HepG2 (cell line): ENCODE data around the gene ATE1. TPM values are rescaled to one million over a fixed set of nuclear protein-coding genes. Genes with fewer than 3 reads are reported as not detected.

Experiments
- ARID4A ChIP-seq: sonication (generic); formaldehyde crosslinking; IDR thresholded peaks from 2 replicates; pipeline ENCODE4 v1.5.0; 2020; ENCODE audit warnings: mild to moderate bottlenecking, missing genetic modification reagents, borderline replicate concordance
- BCL6 ChIP-seq: IDR thresholded peaks from 2 replicates; pipeline ENCODE4 v1.6.1; 2016; ENCODE audit warnings: missing genetic modification reagents, missing compliant biosample characterization
- EHMT2 ChIP-seq: fragments of 200-600 bp; sonication (generic); IDR thresholded peaks from 2 replicates; pipeline ENCODE4 v1.7.0; 2017; ENCODE audit warnings: antibody characterized with exemption, low read depth, low read length, borderline replicate concordance
- GTF3A ChIP-seq: sonication (generic); formaldehyde crosslinking; conservative IDR thresholded peaks from 2 replicates; pipeline ENCODE4 v1.4.0; 2020; ENCODE audit warnings: mild to moderate bottlenecking, missing genetic modification reagents
- HDAC2 ChIP-seq: sonication (generic); formaldehyde crosslinking; IDR thresholded peaks from 2 replicates; pipeline ENCODE4 v1.4.0; 2020; ENCODE audit warnings: missing genetic modification reagents
- HNF4G ChIP-seq, 2 experiments: sonication (generic) in 1 of 2; formaldehyde crosslinking in 1 of 2; IDR thresholded peaks; 2 replicates each; pipeline versions ENCODE4 v1.4.0 to v1.6.1; 2011 to 2020; ENCODE audit warnings: borderline replicate concordance in 2 of 2, low read depth in 2 of 2, mild to moderate bottlenecking in 2 of 2, low read length in 1 of 2, missing genetic modification reagents in 1 of 2, moderate library complexity in 1 of 2
- MIER3 ChIP-seq: IDR thresholded peaks from 2 replicates; pipeline ENCODE4 v1.6.1; 2016; ENCODE audit warnings: missing compliant biosample characterization, borderline replicate concordance
- NCOR1 ChIP-seq: fragments of 200-600 bp; sonication (generic); IDR thresholded peaks from 2 replicates; pipeline ENCODE4 v1.7.0; 2017; ENCODE audit warnings: antibody characterized with exemption, low read length, borderline replicate concordance
- RXRA ChIP-seq: sonication (generic); formaldehyde crosslinking; IDR thresholded peaks from 2 replicates; pipeline ENCODE4 v1.5.1; 2020; ENCODE audit warnings: missing genetic modification reagents
- SALL1 ChIP-seq: sonication (generic); formaldehyde crosslinking; IDR thresholded peaks from 2 replicates; pipeline ENCODE4 v1.8.0; 2022; ENCODE audit warnings: mild to moderate bottlenecking, missing genetic modification reagents
- STAT6 ChIP-seq: sonication (generic); formaldehyde crosslinking; IDR thresholded peaks from 2 replicates; pipeline ENCODE4 v1.4.0; 2020; ENCODE audit warnings: missing genetic modification reagents, mild to moderate bottlenecking, borderline replicate concordance
- TEAD3 ChIP-seq: optimal IDR thresholded peaks from 2 replicates; pipeline ENCODE3; 2016; ENCODE audit warnings: borderline replicate concordance
- ZBTB7B ChIP-seq: sonication (generic); formaldehyde crosslinking; IDR thresholded peaks from 2 replicates; pipeline ENCODE4 v1.4.0; 2020; ENCODE audit warnings: missing genetic modification reagents
- ZNF224 ChIP-seq: sonication (generic); formaldehyde crosslinking; IDR thresholded peaks from 2 replicates; pipeline ENCODE4 v1.5.0; 2020; ENCODE audit warnings: mild to moderate bottlenecking, missing genetic modification reagents
- ZNF263 ChIP-seq: sonication (generic); formaldehyde crosslinking; IDR thresholded peaks from 2 replicates; pipeline ENCODE4 v1.4.0; 2020; ENCODE audit warnings: missing genetic modification reagents
- ZNF644 ChIP-seq: IDR thresholded peaks from 2 replicates; pipeline ENCODE4 v1.6.1; 2016; ENCODE audit warnings: low read depth
- polyA plus RNA-seq, 8 experiments: library from polyadenylated mRNA; depleted of rRNA in 3 of 8; stranded (reverse) in 7 of 8; unstranded in 1 of 8; fragments of >200 nt; fragmentation: Illumina TruSeq in 4 of 8; extraction: Trizol in 4 of 8; gene quantifications; 2 replicates each; pipeline versions ENCODE4 v1.2.1 to v1.2.3, GENCODE V29; 2011 to 2016; ENCODE audit warnings: low read depth in 4 of 8, missing spikeins in 1 of 8, mixed read lengths in 1 of 8; ENCODE audit not compliant: insufficient read depth in 1 of 8
- total RNA-seq, 5 experiments: library from RNA; depleted of rRNA; stranded (reverse); fragments of >200 nt; fragmentation: Illumina TruSeq; extraction: Trizol; gene quantifications; 2 replicates each; pipeline ENCODE4 v1.2.3, GENCODE V29; 2016; ENCODE audit warnings: low read depth in 1 of 5
- TF ChIP-seq, protein P1 (sequence below): sonication (generic); formaldehyde crosslinking; conservative IDR thresholded peaks from 2 replicates; pipeline ENCODE4 v1.4.0; 2020; ENCODE audit warnings: mild to moderate bottlenecking, missing genetic modification reagents, moderate library complexity
- TF ChIP-seq, protein P2 (sequence below): IDR thresholded peaks from 2 replicates; pipeline ENCODE4 v1.6.1; 2012; ENCODE audit warnings: inconsistent platforms

Gene ATE1
- total and polyA plus RNA-seq, 2 of the 13 experiments (the other 11 are each of a cell fraction or from before 2014, with no cell fraction given): 17.5 to 42.2 TPM

DNA sequence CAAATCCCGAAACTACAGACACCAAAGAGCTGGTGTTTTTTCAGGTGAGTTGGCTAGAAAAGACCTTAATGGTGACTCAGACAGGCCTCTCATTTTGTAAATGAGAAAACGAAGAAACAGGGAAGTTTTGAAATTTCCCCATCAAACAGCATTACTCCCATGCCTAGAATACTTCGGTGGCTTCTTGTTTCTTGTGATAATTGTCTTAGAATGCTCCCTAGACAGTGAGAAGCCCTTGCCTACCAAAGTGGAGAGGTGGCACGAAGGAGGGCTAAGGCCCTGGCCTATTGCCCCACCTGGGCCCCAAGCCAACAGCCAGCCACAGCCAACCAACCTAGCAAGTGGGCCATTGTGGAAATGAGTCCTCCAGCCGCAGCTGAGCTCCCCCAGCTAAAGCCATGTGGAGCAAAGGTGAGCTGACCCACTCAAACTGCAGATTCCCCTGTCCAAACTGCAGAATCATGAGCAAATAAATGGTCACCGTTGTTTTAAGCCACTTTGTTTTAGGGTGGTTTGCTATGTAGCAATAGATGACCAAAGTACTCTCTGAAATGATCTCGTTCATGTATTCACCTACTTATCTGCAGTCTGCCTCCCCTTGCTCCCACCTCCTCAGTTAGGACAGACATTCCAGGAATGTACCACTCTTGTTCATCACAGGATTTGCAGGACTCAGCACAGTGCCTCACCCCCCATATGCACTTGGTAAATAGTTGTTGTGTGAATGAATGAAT lies 231.9 kb downstream of the ATE1 start (continued):
- peak; percentile 35; the same call in 1 of the 2 replicates for TF ChIP-seq SALL1 (CRISPR knock-in tag)
- TF ChIP-seq, protein P1, sequence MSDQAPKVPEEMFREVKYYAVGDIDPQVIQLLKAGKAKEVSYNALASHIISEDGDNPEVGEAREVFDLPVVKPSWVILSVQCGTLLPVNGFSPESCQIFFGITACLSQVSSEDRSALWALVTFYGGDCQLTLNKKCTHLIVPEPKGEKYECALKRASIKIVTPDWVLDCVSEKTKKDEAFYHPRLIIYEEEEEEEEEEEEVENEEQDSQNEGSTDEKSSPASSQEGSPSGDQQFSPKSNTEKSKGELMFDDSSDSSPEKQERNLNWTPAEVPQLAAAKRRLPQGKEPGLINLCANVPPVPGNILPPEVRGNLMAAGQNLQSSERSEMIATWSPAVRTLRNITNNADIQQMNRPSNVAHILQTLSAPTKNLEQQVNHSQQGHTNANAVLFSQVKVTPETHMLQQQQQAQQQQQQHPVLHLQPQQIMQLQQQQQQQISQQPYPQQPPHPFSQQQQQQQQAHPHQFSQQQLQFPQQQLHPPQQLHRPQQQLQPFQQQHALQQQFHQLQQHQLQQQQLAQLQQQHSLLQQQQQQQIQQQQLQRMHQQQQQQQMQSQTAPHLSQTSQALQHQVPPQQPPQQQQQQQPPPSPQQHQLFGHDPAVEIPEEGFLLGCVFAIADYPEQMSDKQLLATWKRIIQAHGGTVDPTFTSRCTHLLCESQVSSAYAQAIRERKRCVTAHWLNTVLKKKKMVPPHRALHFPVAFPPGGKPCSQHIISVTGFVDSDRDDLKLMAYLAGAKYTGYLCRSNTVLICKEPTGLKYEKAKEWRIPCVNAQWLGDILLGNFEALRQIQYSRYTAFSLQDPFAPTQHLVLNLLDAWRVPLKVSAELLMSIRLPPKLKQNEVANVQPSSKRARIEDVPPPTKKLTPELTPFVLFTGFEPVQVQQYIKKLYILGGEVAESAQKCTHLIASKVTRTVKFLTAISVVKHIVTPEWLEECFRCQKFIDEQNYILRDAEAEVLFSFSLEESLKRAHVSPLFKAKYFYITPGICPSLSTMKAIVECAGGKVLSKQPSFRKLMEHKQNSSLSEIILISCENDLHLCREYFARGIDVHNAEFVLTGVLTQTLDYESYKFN (CRISPR knock-in tag): peak; percentile 40; the same call in 1 of the 2 replicates
- peak; percentile 46; the same call in 1 of the 2 replicates for TF ChIP-seq RXRA (CRISPR knock-in tag)
- peak; percentile 48 for TF ChIP-seq TEAD3 (CRISPR knock-in tag)
- TF ChIP-seq HDAC2 (CRISPR knock-in tag): peak; percentile 32; the same call in 1 of the 2 replicates
- peak; percentile 55; the same call in 1 of the 2 replicates for TF ChIP-seq NCOR1
- peak; percentile 54; the same call in 1 of the 2 replicates for TF ChIP-seq ZBTB7B (CRISPR knock-in tag)
- peak; percentile 26; the same call in 1 of the 2 replicates for TF ChIP-seq BCL6 (CRISPR knock-in tag)
- TF ChIP-seq ZNF263: peak; percentile 54; the same call in 1 of the 2 replicates
- TF ChIP-seq ZNF224 (CRISPR knock-in tag): no peak
- TF ChIP-seq GTF3A (CRISPR knock-in tag): no peak
- TF ChIP-seq HNF4G (IDR thresholded peaks at IDR 0.05; ENCODE audit: borderline replicate concordance, low read depth, low read length): peak; percentile 84
- TF ChIP-seq HNF4G (CRISPR knock-in tag; IDR thresholded peaks at IDR 0.05; ENCODE audit: borderline replicate concordance, low read depth): no peak
- TF ChIP-seq, protein P2, sequence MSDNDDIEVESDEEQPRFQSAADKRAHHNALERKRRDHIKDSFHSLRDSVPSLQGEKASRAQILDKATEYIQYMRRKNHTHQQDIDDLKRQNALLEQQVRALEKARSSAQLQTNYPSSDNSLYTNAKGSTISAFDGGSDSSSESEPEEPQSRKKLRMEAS: peak; percentile 43; the same call in 1 of the 2 replicates
- 0 out of 2 replicates have a peak, but pooled peaks have one; percentile 47 for TF ChIP-seq ZNF644
- TF ChIP-seq EHMT2: peak; percentile 54; the same call in 1 of the 2 replicates
- no peak for TF ChIP-seq STAT6 (CRISPR knock-in tag)
- TF ChIP-seq MIER3: no peak
- no peak for TF ChIP-seq ARID4A (CRISPR knock-in tag)
